A549 (cell line): ENCODE results near the gene TLDC2. TPM values are rescaled to one million over a fixed set of nuclear protein-coding genes. Genes with fewer than 3 reads are reported as not detected.

ENCODE experiments used
- ATAC-seq, 2 experiments: fragments of 200-7000 bp in 1 of 2; fragments of >200 bp in 1 of 2; cut with Nextera tagmentation in 1 of 2; cut with Tn5 transposase in 1 of 2; 3 replicates each; pipeline versions ENCODE4 v1.8.0 to v1.9.1; 2018 to 2020; ENCODE audit warnings: mild to moderate bottlenecking in 1 of 2, moderate library complexity in 1 of 2
- CTCF ChIA-PET: fragments of 300-600 bp; sonication (Branson Sonifier 250); formaldehyde crosslinking; extraction: SDS; loops from one replicate; lab custom pipeline; 2021; ENCODE audit warnings: antibody characterized with exemption, inconsistent platforms; lab: Yijun Ruan, JAX
- POLR2A ChIA-PET: fragments of 350-600 bp; formaldehyde crosslinking; extraction: SDS; loops from one replicate; lab custom pipeline; 2021; ENCODE audit warnings: antibody characterized with exemption, inconsistent platforms; lab: Yijun Ruan, JAX
- DNase-seq, 2 experiments: peaks; one replicate each; pipeline versions ENCODE4 v3.0.0 to v3.0.0-alpha.2; 2011 to 2016; ENCODE audit warnings: low read depth in 1 of 2, low spot score in 1 of 2
- FAIRE-seq: peaks from 2 replicates; lab custom pipeline; 2011; peaks lifted over from hg19 to GRCh38; lab: Jason Lieb, UNC
- H3K27ac ChIP-seq, 2 experiments: fragments of >200 bp; sonication (Bioruptor Twin); formaldehyde crosslinking; 3 replicates each; pipeline ENCODE4 v1.5.1; 2016 to 2017
- H3K4me1 ChIP-seq: fragments of >200 bp; sonication (Bioruptor Twin); formaldehyde crosslinking; 3 replicates; pipeline ENCODE4 v1.6.1; 2016
- H3K4me2 ChIP-seq: fragments of >200 bp; sonication (Bioruptor Twin); formaldehyde crosslinking; 3 replicates; pipeline ENCODE4 v1.6.1; 2016
- H3K4me3 ChIP-seq: fragments of >200 bp; sonication (Bioruptor Twin); formaldehyde crosslinking; 3 replicates; pipeline ENCODE4 v1.5.1; 2016
- H3K9me3 ChIP-seq: fragments of >200 bp; sonication (Bioruptor Twin); formaldehyde crosslinking; 3 replicates; pipeline ENCODE4 v1.6.1; 2016
- BHLHE40 ChIP-seq: IDR thresholded peaks from 2 replicates; pipeline ENCODE4 v1.6.1; 2012; ENCODE audit warnings: low read depth, low read length, inconsistent platforms
- CBX2 ChIP-seq: fragments of 200-600 bp; sonication (generic); IDR thresholded peaks from 2 replicates; pipeline ENCODE4 v1.6.1; 2016; ENCODE audit warnings: low read depth, mild to moderate bottlenecking, borderline replicate concordance
- CEBPB ChIP-seq, 2 experiments: fragments of >200 bp in 1 of 2; sonication (Bioruptor Twin) in 1 of 2; formaldehyde crosslinking in 1 of 2; IDR thresholded peaks; 2 replicates each; pipeline ENCODE4 v1.6.1; 2012 to 2016
- CHD4 ChIP-seq: fragments of 200-600 bp; sonication (generic); IDR thresholded peaks from 2 replicates; pipeline ENCODE4 v1.6.1; 2016; ENCODE audit warnings: antibody characterized with exemption, mild to moderate bottlenecking, borderline replicate concordance
- EHF ChIP-seq: fragments of 250-450 bp; sonication (Bioruptor Pico); IDR thresholded peaks from 2 replicates; pipeline ENCODE4 v1.5.0; 2020; ENCODE audit warnings: mild to moderate bottlenecking
- FOSL2 ChIP-seq, 2 experiments: fragments of 450-650 bp in 1 of 2; fragments of >200 bp in 1 of 2; sonication (Bioruptor Twin) in 1 of 2; formaldehyde crosslinking; IDR thresholded peaks; 2 replicates each; pipeline versions ENCODE4 v1.5.0 to v1.6.1; 2016 to 2020; ENCODE audit warnings: mild to moderate bottlenecking in 1 of 2, moderate library complexity in 1 of 2
- GATA3 ChIP-seq: IDR thresholded peaks from 2 replicates; pipeline ENCODE4 v1.6.1; 2012; ENCODE audit warnings: borderline replicate concordance
- HOXA7 ChIP-seq: fragments of 250-450 bp; sonication (Bioruptor Pico); IDR thresholded peaks from 2 replicates; pipeline ENCODE4 v1.5.0; 2020; ENCODE audit warnings: mild to moderate bottlenecking, moderate library complexity
- HOXB13 ChIP-seq: fragments of 250-450 bp; sonication (Bioruptor Pico); IDR thresholded peaks from 2 replicates; pipeline ENCODE4 v1.5.0; 2020; ENCODE audit warnings: low read depth, mild to moderate bottlenecking, moderate library complexity
- JUN ChIP-seq, 2 experiments: fragments of >200 bp; sonication (Bioruptor Twin); formaldehyde crosslinking; IDR thresholded peaks; 2 replicates in 1 of 2; 3 replicates in 1 of 2; pipeline ENCODE4 v1.6.1; 2016 to 2017
- KDM5A ChIP-seq: fragments of 200-600 bp; sonication (generic); IDR thresholded peaks from 2 replicates; pipeline ENCODE4 v1.6.1; 2016; ENCODE audit warnings: antibody characterized with exemption, mild to moderate bottlenecking
- MAFK ChIP-seq: fragments of 450-650 bp; IDR thresholded peaks from 2 replicates; pipeline ENCODE4 v1.6.1; 2014; ENCODE audit not compliant: partially characterized antibody
- MAZ ChIP-seq: fragments of 150-350 bp; IDR thresholded peaks from 2 replicates; pipeline ENCODE4 v1.6.1; 2014; ENCODE audit warnings: antibody characterized with exemption, low read depth, low read length, borderline replicate concordance
- MYC ChIP-seq: IDR thresholded peaks from 2 replicates; pipeline ENCODE4 v1.6.1; 2012; ENCODE audit warnings: mild to moderate bottlenecking, inconsistent platforms, low read length, improper control_type of control experiment, borderline replicate concordance
- NPAS2 ChIP-seq: fragments of 250-450 bp; sonication (Bioruptor Pico); IDR thresholded peaks from 2 replicates; pipeline ENCODE4 v1.8.0; 2022; ENCODE audit warnings: mild to moderate bottlenecking, moderate library complexity, borderline replicate concordance
- PBX3 ChIP-seq: IDR thresholded peaks from 2 replicates; pipeline ENCODE4 v1.6.1; 2012
- PHF8 ChIP-seq: fragments of 200-600 bp; sonication (generic); IDR thresholded peaks from 2 replicates; pipeline ENCODE4 v1.6.1; 2016; ENCODE audit warnings: low read depth, mild to moderate bottlenecking, antibody characterized with exemption, moderate library complexity, borderline replicate concordance
- RAD21 ChIP-seq, 2 experiments: fragments of >200 bp in 1 of 2; sonication (Bioruptor Twin) in 1 of 2; formaldehyde crosslinking in 1 of 2; IDR thresholded peaks in 1 of 2; conservative IDR thresholded peaks in 1 of 2; 2 replicates in 1 of 2; 3 replicates in 1 of 2; pipeline ENCODE4 v1.6.1; 2012 to 2018; ENCODE audit warnings: inconsistent platforms in 1 of 2
- RARB ChIP-seq: fragments of 250-450 bp; sonication (Bioruptor Pico); IDR thresholded peaks from 2 replicates; pipeline ENCODE4 v1.8.0; 2021; ENCODE audit warnings: mild to moderate bottlenecking, moderate library complexity
- RCOR1 ChIP-seq: fragments of 150-350 bp; IDR thresholded peaks from 2 replicates; pipeline ENCODE4 v1.6.1; 2014; ENCODE audit warnings: antibody characterized with exemption, low read length, low read depth
- RFX5 ChIP-seq: fragments of 450-650 bp; IDR thresholded peaks from 2 replicates; pipeline ENCODE4 v1.7.1; 2014; ENCODE audit warnings: antibody characterized with exemption, mild to moderate bottlenecking, moderate library complexity
- SREBF2 ChIP-seq: fragments of 450-650 bp; IDR thresholded peaks from 2 replicates; pipeline ENCODE4 v1.6.1; 2014; ENCODE audit warnings: mild to moderate bottlenecking, moderate library complexity
- ZC3H11A ChIP-seq: fragments of 450-650 bp; IDR thresholded peaks from 2 replicates; pipeline ENCODE4 v1.6.1; 2014; ENCODE audit warnings: antibody characterized with exemption, mild to moderate bottlenecking
- ZNF302 ChIP-seq: fragments of 250-450 bp; sonication (Bioruptor Pico); IDR thresholded peaks from 2 replicates; pipeline ENCODE4 v1.9.0; 2021; ENCODE audit warnings: inconsistent platforms, mild to moderate bottlenecking, moderate library complexity
- ZSCAN20 ChIP-seq: fragments of 250-450 bp; sonication (Bioruptor Pico); IDR thresholded peaks from 2 replicates; pipeline ENCODE4 v1.8.0; 2022; ENCODE audit warnings: mild to moderate bottlenecking, moderate library complexity
- WGBS: methylation state at CpG from one replicate; pipeline ENCODE4 v1.1.6; 2017; ENCODE audit errors: missing lambda C conversion rate; 5-methylcytosine and 5-hydroxymethylcytosine counted together
- polyA plus RNA-seq, 4 experiments: library from polyadenylated mRNA; depleted of rRNA in 3 of 4; stranded (reverse); fragments of >200 nt; fragmentation: RNase III in 1 of 4; extraction: RNeasy Plus Mini Kit Qiagen cat#74134 plus additional on column Dnase treatment in 1 of 4; gene quantifications; 2 replicates in 3 of 4; 3 replicates in 1 of 4; pipeline ENCODE4 v1.2.3, GENCODE V29; 2011 to 2017
- TF ChIP-seq, protein P1 (sequence below): fragments of 250-450 bp; sonication (Bioruptor Pico); IDR thresholded peaks from 2 replicates; pipeline ENCODE4 v1.5.0; 2020; ENCODE audit warnings: low read depth, mild to moderate bottlenecking, moderate library complexity
- TF ChIP-seq, protein P2 (sequence below): IDR thresholded peaks from 2 replicates; pipeline ENCODE4 v1.6.1; 2012

TLDC2 gene
- polyA plus RNA-seq, 2 of the 4 experiments (the other 2 are of a cell fraction): 0.17 TPM; not detected in 1

GRCh38 chr20:36916199-36916598 is 40.3 kb downstream of the TLDC2 start:
- no peak for TF ChIP-seq MAFK
- TF ChIP-seq PHF8: no peak
- no peak for TF ChIP-seq HOXB13
- TF ChIP-seq CHD4: no peak
- TF ChIP-seq ZSCAN20 (CRISPR knock-in tag): no peak
- TF ChIP-seq MYC: no peak
- no peak for TF ChIP-seq ZC3H11A
- no peak for TF ChIP-seq EHF (CRISPR knock-in tag)
- no peak for TF ChIP-seq NPAS2 (CRISPR knock-in tag)
- TF ChIP-seq, protein P1, sequence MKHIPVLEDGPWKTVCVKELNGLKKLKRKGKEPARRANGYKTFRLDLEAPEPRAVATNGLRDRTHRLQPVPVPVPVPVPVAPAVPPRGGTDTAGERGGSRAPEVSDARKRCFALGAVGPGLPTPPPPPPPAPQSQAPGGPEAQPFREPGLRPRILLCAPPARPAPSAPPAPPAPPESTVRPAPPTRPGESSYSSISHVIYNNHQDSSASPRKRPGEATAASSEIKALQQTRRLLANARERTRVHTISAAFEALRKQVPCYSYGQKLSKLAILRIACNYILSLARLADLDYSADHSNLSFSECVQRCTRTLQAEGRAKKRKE (CRISPR knock-in tag): no peak
- no peak for TF ChIP-seq GATA3
- TF ChIP-seq RAD21 (conservative IDR thresholded peaks at IDR 0.05 in 1 of 2, IDR thresholded peaks at IDR 0.05 in 1 of 2): no peak
- no peak for TF ChIP-seq CEBPB (IDR thresholded peaks at IDR 0.05)
- no peak for TF ChIP-seq RCOR1
- no peak for TF ChIP-seq HOXA7 (CRISPR knock-in tag)
- no peak for TF ChIP-seq MAZ
- TF ChIP-seq SREBF2: no peak
- TF ChIP-seq RARB (CRISPR knock-in tag): no peak
- Histone ChIP-seq H3K27ac (no peak overlapping the region), H3K9me3 (no peaks in the 10 kb centered on the region), H3K4me3 (no peak overlapping the region), H3K4me2 (no peak overlapping the region), H3K4me1 (no peaks in the 10 kb centered on the region)
- POLR2A ChIA-PET: interaction anchor here (0.6 kb wide), 1 partner anchor 923 kb away, joined by 7 read pairs; no protein-coding TSS in a partner anchor
- CTCF ChIA-PET: interaction anchor here (1.4 to 2.2 kb wide), 2 partner anchors 18 to 30 kb away, joined by 4 to 13 read pairs; no protein-coding TSS in a partner anchor
- 81% methylated on average over 2 of the region's 2 CpGs for WGBS
- no peak for ATAC-seq
- no peak for DNase-seq
- no peak for FAIRE-seq

DNA sequence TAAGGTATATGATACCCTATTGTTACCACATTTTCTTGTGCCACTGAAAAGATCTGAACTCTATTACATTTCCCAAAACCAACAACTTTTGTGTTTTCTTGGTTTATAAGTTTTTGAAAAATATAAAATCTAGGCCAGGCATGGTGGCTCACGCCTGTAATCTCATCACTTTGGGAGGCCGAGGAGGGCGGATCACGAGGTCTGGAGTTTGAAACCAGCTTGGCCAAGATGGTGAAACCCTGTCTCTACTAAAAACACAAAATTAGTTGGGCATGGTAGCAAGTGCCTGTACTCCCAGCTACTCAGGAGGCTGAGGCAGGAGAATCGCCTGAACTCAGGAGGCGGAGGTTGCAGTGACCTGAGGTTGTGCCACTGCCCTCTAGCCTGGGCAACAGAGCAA is 41.3 kb downstream of the TLDC2 start:
- CTCF ChIA-PET: interaction anchor here (0.9 to 2.2 kb wide), 3 partner anchors 16 to 31 kb away, joined by 3 to 13 read pairs (median 4); no protein-coding TSS in a partner anchor
- DNase-seq: no peak
- FAIRE-seq: no peak
- no peaks in the 10 kb centered on the region for H3K4me1 ChIP-seq
- no peak for TF ChIP-seq PBX3
- TF ChIP-seq BHLHE40: no peak
- TF ChIP-seq KDM5A: no peak
- TF ChIP-seq, protein P2, sequence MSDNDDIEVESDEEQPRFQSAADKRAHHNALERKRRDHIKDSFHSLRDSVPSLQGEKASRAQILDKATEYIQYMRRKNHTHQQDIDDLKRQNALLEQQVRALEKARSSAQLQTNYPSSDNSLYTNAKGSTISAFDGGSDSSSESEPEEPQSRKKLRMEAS: no peak
- no peak for TF ChIP-seq ZNF302 (CRISPR knock-in tag)
- TF ChIP-seq FOSL2 (IDR thresholded peaks at IDR 0.05): no peak
- no peak for TF ChIP-seq FOSL2 (CRISPR knock-in tag; IDR thresholded peaks at IDR 0.05)
- no peak for TF ChIP-seq CBX2
- TF ChIP-seq JUN (IDR thresholded peaks at IDR 0.05): no peak
- no peak for TF ChIP-seq RFX5
- 94% methylated on average over 6 of the region's 6 CpGs for WGBS
- H3K9me3 ChIP-seq: no peaks in the 10 kb centered on the region
- POLR2A ChIA-PET: no interaction called here
- no peak overlapping the region for H3K4me2 ChIP-seq
- no peak overlapping the region for H3K4me3 ChIP-seq
- no peak overlapping the region for H3K27ac ChIP-seq
- ATAC-seq: no peak
